Astrocyte (in vitro differentiated cells and primary cell): ENCODE measurements around the gene NPEPL1.

Experiments
- CTCF ChIP-seq: IDR thresholded peaks from 2 replicates; pipeline ENCODE4 v1.5.1; 2011; ENCODE audit warnings: low read depth, mild to moderate bottlenecking, inconsistent platforms, low read length, moderate library complexity; ENCODE audit not compliant: insufficient read depth
- EZH2 ChIP-seq: IDR thresholded peaks from 2 replicates; pipeline ENCODE4 v1.6.1; 2012; ENCODE audit warnings: mild to moderate bottlenecking, low read length, inconsistent platforms; ENCODE audit not compliant: insufficient read depth

- TF ChIP-seq CTCF = no peak
- no peak for TF ChIP-seq EZH2
Measured at GRCh38 chr20:58744836-58745235, 52.2 kb downstream of the NPEPL1 start.
